MM.1S (cell line): Measurements from ENCODE around the gene TRIM75.
"Not testable (repeated sequence)": the region's sequence is repeated elsewhere in the genome, so short reads cannot be mapped to it uniquely, and the experiment has no call there.

Source experiments
- CTCF ChIP-seq: fragments of 300-600 bp; sonication (generic); IDR thresholded peaks from 2 replicates; pipeline ENCODE4 v1.5.1; 2016; ENCODE audit warnings: antibody characterized with exemption, low read length, mixed read lengths
- EZH2 ChIP-seq: fragments of 300-600 bp; sonication (generic); optimal IDR thresholded peaks from 2 replicates; pipeline ENCODE3; 2017; ENCODE audit warnings: low read depth, mild to moderate bottlenecking, antibody characterized with exemption, low read length, mixed read lengths

GRCh38 chr4:165084787-165085186, 31.1 kb downstream of the TRIM75 start:
- not testable (repeated sequence) for TF ChIP-seq EZH2, CTCF
